ENCODE measurements around the gene GPS1. TPM values are rescaled to one million over a fixed set of nuclear protein-coding genes. Genes with fewer than 3 reads are reported as not detected.

GPS1 gene
- total RNA-seq, 1 donor = 85.5 TPM

DNA sequence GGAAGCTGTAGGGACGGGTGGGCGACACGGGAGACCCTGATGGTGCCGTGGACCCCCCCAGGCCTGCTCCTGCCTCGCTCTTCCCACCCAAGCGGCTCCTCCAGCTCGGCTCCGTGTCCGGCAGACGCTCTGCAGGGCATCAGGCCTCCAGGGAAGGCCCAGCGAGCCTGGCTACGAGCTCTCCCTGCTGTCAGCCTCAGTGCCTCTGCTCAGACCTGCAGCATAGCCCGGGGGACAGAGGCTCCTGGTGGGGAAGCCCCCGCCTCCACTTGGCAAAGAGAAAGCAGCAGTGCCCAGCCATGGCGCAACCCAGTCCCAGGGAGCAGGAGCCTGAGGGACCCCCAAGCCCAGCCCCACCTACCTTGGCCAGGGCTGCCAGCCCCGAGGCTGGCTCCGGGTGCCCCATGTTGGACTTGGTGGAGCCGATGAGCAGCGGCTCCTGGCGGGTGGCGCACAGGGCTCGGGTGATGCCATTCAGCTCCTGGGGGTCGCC, 40.4 kb downstream of the GPS1 start:
- no peak for DNase-seq (ENCODE audit: low read depth)
- H3K4me3 ChIP-seq (ENCODE audit: low read depth, low read length) = no peak overlapping the region
- TF ChIP-seq CTCF (IDR thresholded peaks at IDR 0.05; ENCODE audit: insufficient read depth, low read length) = no peak

DNA sequence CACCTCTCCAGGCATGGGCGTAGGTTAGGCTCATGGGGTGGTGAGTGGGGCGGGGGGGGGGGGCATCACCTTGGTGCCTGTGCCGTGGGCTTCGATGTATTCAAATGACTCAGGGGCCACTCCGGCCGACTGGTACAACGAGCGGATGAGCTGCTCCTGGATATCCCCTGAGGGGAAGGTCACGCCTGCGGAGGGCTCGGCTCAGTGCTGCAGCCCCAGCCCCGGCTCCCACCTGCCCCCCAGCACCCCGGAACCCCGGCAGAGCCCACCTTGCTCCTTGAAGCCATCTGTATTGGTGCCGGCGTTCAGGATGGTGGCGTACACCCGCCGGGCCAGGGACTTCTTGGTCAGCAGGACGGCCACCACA, 40.9 kb downstream of the GPS1 start:
- H3K4me3 ChIP-seq (ENCODE audit: low read depth, low read length) = no peak overlapping the region
- DNase-seq (ENCODE audit: low read depth) = no peak
- TF ChIP-seq CTCF (IDR thresholded peaks at IDR 0.05; ENCODE audit: insufficient read depth, low read length) = no peak

DNA sequence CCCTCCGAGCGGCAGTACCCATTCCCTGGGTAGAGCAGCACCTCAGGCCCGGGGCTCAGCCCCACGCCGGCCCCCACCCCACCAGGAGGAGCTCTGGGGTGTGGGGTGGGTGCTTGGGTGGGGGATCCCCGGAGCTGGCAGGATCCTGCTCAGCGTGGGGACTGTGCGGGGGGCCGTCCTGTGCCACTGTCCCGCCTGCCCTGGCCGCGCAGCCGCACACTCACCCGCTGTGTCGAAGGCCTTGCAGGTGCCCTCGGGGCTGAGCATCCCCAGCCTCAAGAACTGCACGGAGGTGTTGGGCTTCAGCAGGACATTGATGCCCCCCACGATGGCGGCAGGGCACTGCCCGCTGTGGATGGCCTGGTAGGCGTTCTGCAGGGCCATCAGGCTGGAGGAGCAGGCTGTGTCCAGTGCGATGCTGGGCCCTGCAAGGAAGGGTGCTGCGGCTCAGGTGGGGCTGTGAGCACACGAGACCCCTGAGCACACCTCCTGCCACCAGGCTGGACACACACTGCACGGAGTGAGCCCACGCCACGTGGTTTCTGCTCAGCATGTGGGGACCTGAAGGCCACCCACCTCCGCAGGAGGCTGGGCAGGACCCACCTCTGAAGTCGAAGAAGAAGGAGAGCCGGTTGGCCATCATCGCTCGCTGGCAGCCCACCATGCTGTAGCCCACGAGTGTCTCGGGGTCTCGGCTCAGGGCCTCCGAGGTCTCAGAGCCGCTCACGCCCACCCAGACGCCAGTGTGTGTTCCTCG, 41.5 kb downstream of the GPS1 start:
- no peak for TF ChIP-seq CTCF (IDR thresholded peaks at IDR 0.05; ENCODE audit: insufficient read depth, low read length)
- no peak overlapping the region for H3K4me3 ChIP-seq (ENCODE audit: low read depth, low read length)
- DNase-seq (ENCODE audit: low read depth) = no peak

GRCh38 chr17:82094931-82095776, 43.5 kb downstream of the GPS1 start:
- no peak for DNase-seq (ENCODE audit: low read depth)

GRCh38 chr17:82095777-82096708, 44.3 kb downstream of the GPS1 start:
- peak overlapping the region; percentile 74 for H3K4me3 ChIP-seq (ENCODE audit: low read depth, low read length)
- no peak for TF ChIP-seq CTCF (IDR thresholded peaks at IDR 0.05; ENCODE audit: insufficient read depth, low read length)
- no peak for DNase-seq (ENCODE audit: low read depth)

More at GRCh38 chr17:82094931-82095776, 43.5 kb downstream of the GPS1 start:
- H3K4me3 ChIP-seq (ENCODE audit: low read depth, low read length) = peak overlapping the region; percentile 74
- no peak for TF ChIP-seq CTCF (IDR thresholded peaks at IDR 0.05; ENCODE audit: insufficient read depth, low read length)

- DNase-seq (ENCODE audit: low read depth) = no peak
- H3K4me3 ChIP-seq (ENCODE audit: low read depth, low read length) = peak overlapping the region; percentile 74
- TF ChIP-seq CTCF (IDR thresholded peaks at IDR 0.05; ENCODE audit: insufficient read depth, low read length) = no peak
Measured at GRCh38 chr17:82096709-82097183, 45.0 kb downstream of the GPS1 start.
